Measurements from ENCODE around the gene PPP1R10.

Gene PPP1R10

GRCh38 chr6:30618270-30618797, 1.3 kb upstream of the PPP1R10 start:
- no peak for DNase-seq

GRCh38 chr6:30617565-30618269, 674 bp upstream of the PPP1R10 start, which contains the start of gene MRPS18B:
Gene MRPS18B (plus strand): TSS chr6:30617840. CDS start chr6:30617866, 26 bp downstream.
- DNase-seq, result peak; percentile 100

DNA sequence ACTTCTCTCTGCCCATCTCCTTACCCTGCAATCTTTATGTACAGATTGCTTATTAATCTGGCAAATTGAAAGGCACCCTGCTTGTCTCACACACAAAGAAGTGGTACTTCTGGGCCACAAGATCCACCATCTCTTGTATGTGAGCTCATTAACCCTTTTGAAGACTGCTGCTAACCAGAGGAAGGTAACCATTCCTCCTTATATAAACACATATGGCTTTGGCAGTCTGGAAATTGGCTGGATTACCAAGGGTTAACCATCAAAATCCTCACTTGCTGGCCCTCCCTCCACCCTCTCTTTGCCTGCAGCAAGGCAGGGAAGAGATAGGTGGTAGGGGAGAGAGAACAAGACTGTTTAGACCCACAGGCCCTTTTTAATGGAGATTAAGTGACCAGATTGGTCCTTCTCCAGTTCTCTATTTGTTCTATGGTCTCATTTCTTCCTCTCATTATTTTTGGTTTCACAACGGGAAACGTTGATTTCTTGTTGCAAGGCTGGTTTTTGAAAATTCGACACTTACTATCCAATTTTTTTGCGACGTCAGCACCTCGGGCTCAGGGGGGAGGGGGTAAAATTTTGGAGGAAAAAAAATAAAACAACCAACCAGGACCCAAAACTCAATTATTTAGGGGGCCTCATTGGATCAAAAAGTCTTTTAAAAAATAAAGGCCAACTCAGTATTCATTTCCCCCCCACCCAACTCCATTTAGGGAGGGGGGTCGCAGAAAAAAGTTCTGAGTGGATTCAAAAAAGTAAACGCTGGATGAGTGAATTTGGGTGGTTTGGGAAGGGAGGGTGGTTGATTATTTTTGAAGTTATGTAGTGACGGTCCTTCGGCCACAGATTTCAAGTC, 859 bp downstream of the PPP1R10 start:
- peak; percentile 88 for DNase-seq

DNA sequence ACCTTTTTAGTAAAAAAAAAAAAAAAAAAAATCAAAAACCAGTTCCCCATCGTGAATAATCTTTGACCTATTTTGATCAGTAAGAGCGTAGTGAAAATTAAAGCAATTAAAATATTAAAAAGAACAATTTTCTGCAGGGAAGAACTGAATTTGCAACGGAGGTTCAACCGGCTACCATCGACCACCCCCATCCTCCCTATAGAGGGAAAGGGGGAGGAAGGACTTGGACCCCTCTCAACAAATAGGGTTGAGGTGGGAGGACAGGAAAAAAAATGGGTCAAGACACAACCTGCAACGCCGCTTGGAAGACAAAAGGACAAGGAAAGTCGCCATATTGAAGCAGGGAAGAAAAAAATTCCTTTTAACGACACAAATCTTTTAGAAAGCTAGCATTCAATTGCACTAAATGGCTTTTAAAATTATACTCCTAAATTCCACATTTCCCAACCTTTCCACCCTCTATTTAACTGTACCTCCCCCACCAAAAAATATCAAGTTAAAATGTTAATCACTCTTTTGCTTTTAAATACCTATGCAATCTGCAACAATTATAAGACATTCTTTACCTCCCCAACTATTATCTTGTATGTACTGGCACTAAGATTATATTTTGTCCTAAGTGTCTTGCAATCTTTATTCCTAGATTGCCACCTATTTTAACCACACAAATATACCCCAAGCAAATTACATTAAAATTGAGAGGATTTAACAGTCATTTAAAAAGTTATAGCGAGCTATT, 1.7 kb downstream of the PPP1R10 start:
- DNase-seq, result peak; percentile 93

GRCh38 chr6:30614843-30615218, 2.2 kb downstream of the PPP1R10 start:
- peak; percentile 99 for DNase-seq

DNA sequence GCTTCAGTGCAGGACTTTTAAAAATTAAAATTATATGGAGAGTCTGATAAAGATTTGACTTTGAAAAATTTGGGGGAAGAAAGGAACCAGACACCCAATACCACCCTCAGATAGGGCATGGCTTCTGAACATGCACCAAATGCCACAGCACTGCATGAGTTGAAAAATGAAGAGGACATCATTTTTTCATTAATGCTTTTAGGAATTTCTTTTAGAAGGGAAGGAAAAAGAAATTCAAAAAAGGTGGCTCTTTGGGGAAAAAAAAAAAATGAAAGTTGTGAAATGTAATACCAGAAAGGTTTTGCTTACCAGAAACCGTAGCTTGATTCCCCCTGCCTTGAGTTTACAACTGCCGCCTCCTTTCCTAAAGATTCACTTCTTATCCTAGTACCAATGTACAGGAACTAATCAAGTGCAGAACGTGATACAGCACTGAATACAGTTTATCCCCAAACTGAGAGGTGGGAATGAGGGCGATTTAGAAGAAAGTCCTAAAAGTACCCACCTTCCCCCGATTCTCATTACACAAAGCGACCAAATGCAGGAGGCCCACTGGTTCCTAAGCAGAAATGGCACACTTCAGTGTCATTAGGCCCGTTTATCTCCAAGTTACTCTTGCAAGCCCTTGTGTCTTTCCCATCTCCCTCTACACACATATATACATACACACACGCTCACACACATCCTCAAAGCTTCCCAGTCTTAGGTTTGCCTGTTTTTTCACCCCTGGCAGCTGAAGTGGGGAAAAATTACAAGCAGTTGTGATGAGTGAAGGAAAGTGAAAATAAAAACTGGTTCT, 2.8 kb downstream of the PPP1R10 start:
- no peak for DNase-seq

- no peak for DNase-seq
These were observed 3.6 kb downstream of the PPP1R10 start for GRCh38 chr6:30613251-30614043.

GRCh38 chr6:30612687-30613248, 4.3 kb downstream of the PPP1R10 start:
- DNase-seq, result peak; percentile 67

DNA sequence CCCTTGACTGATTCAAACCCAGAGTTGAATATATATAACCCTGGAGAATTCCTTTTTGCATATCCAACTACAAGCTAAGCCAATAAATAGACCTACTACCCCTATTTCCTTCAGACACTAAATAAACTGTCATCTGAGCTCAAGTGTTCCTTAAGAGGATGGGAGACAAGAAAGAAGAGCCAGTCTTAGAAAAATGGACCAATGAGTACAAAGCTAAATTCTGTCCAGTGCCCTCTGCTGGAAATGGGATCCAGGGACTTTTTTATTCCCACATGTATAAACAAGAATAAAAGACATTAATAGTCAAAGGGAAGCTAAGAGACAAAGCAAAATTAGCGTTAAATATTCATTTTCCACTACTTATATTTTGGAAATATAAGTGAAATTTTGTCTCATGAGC, 4.8 kb downstream of the PPP1R10 start:
- DNase-seq, result no peak

DNA sequence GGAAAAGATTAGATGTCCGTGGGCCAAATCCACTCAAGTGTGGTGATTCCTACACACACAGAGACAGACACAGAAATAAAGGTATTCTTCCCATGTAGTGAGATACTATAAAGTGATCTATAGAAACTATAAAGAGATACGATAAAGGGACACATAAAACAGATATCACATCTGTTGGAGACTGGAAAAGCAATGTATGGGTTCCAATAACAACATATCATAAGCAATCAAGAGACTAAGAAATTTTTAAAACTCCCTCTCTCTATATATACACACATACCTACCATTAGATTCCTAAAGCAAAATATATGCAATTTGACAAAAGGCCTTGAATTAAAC, 5.2 kb downstream of the PPP1R10 start:
- no peak for DNase-seq

- no peak for DNase-seq
These were observed 5.7 kb downstream of the PPP1R10 start for GRCh38 chr6:30611150-30611855.

GRCh38 chr6:30610065-30610464, 7.0 kb downstream of the PPP1R10 start:
- no peak for DNase-seq

DNA sequence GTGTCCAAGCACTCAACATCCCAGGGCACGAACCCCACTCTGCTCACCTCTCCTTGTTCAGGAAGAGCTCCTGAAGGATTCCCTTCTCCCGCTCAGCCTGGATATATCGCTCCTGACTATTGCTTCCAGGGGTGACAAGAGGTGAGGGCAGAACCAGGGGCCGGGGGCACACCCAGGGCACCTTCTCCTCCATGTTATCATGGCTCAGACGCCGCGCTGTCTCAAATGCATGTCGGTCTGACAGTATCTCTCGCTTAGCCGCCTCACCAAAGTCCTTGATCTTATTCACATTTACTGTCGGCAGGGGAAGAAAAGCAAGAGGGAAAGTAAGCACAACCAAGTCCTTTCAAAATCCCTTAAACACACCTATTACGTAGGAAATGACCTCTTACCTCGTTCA, 13.1 kb downstream of the PPP1R10 start:
- no peak for DNase-seq

DNA sequence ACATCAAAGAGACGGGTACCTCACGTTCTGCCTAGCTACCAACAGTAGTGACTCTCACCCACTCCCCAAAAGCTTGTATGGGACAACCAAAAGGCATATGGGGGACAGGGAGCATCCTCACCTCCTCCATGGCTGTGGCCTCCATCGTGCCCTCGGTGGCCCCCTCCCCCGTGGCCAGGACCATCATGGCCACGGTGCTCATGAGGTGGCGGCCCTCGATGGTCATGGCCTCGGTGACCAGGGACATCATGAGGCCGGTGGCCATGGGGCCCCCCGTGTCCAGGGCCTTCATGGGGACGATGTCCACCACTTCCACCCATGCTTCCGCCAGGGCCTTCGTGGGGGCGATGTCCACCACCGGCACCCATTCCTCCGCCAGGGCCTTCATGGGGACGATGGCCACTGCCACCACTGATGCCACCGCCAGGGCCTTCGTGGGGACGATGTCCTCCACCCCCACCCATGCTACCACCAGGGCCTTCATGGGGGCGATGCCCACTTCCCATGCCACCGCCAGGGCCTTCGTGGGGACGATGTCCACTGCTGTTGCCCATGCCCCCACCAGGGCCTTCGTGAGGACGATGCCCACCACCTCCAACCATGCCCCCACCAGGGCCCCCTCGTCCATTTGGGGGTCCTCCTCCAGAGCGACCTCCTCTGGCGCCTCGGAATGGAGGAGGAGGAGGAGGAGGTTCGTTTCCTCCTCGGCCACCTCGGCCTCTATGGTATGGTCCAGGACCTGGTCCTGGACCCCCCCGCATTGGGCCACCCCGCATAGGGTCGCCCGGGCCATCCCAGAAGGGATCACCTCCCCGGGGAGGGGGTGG, 15.0 kb downstream of the PPP1R10 start:
- no peak for DNase-seq

DNA sequence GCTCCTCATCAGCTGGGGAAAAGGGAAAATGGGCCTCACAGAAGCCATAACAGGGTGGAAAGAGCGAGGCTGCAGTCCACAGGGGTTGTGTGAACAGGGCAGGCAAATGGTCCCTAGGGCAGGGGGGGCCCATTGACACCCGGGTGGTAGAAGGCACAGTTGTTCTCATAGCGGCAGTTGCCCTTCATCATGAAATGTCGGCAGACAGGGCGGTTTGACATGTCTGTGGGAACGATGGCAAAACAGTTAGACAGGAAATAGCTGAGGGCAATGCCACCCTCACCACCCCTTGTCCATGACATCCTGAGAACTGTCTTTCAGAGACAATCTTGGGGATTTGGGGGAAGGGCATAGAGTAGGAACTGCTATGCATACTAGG, 15.6 kb downstream of the PPP1R10 start:
- no peak for DNase-seq

GRCh38 chr6:30600451-30600961, 16.5 kb downstream of the PPP1R10 start:
- no peak for DNase-seq

GRCh38 chr6:30599625-30600324, 17.3 kb downstream of the PPP1R10 start:
- DNase-seq, result no peak

DNA sequence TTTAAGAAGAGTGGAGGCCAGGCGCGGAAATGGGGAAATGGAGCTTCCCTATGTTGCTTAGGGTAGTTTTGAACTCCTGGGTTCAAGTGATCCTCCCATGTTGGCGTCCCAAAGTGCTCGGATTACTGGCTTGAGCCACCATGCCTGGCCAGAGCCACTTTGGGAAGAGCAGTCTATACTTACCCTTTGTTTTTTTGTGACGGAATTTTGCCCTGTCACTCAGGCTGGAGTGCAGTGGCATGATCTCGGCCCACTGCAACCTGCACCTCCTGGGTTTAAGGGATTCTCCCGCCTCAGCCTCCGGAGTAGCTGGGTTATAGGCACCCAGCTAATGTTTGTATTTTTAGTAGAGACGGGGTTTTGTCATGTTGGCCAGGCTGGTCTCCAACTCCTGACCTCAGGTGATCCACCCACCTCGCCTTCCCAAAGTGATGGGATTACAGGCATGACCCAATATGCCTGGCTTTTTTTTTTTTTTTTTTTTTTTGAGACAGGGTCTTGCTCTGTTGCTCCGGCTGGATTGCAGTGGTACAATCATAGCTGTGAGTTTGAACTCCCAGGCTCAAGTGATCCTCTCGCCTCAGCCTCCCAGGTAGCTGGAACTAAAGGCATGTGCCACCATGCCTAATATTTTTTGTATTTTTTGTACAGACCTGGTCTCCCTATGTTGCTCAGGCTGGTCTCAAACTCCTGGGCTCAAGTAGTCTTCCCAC, 18.0 kb downstream of the PPP1R10 start:
- no peak for DNase-seq
